GM18873 (cell line): ENCODE measurements around the gene UNK.
"Not testable (repeated sequence)": the region's sequence is repeated elsewhere in the genome, so short reads cannot be mapped to it uniquely, and the experiment has no call there.

Source experiments
- ATAC-seq: cut with Tn5 transposase; IDR thresholded peaks from one replicate; pipeline ENCODE4 v1.9.1; 2021; ENCODE audit warnings: mild to moderate bottlenecking, moderate library complexity, moderate number of reproducible peaks; ENCODE audit not compliant: unreplicated experiment, low FRiP score

The UNK gene

DNA sequence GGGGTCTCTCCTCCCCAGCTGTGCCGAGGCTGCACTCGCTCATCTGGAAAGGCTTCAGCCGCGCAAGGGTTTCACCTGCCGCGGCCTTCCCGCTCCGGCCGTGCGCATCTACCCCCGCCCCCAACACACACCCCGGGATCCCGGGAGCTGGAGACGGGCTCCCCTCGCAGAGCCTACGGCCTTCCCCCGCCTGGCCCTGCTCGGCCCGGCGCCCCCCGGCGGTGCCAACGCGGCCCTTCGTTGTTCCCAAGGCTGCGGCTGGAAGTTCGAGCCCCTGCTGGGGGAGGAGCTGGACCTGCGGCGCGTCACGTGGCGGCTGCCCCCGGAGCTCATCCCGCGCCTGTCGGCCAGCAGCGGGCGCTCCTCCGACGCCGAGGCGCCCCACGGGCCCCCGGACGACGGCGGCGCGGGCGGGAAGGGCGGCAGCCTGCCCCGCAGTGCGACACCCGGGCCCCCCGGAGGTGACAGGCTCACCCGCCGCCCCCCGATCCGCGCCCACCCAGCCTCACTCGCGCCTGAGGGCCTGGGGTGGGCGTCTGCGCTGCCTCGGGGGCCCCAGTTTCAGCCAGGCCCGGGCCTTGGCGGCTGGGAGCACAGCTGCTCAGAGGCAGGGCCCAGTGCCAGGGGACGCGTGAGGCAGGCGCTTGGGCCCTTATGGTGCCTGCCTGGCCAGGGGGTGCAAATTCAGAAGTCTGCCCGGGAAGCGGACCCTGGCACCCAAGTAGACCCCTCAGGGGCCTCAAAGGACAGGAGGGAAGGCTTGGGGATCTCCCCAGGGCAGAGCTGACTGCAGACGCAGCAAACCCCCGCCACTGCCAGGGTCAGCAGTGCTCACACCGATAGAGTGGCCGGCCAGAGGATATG lies 30.9 kb upstream of the UNK start:
- ATAC-seq, result no peak

DNA sequence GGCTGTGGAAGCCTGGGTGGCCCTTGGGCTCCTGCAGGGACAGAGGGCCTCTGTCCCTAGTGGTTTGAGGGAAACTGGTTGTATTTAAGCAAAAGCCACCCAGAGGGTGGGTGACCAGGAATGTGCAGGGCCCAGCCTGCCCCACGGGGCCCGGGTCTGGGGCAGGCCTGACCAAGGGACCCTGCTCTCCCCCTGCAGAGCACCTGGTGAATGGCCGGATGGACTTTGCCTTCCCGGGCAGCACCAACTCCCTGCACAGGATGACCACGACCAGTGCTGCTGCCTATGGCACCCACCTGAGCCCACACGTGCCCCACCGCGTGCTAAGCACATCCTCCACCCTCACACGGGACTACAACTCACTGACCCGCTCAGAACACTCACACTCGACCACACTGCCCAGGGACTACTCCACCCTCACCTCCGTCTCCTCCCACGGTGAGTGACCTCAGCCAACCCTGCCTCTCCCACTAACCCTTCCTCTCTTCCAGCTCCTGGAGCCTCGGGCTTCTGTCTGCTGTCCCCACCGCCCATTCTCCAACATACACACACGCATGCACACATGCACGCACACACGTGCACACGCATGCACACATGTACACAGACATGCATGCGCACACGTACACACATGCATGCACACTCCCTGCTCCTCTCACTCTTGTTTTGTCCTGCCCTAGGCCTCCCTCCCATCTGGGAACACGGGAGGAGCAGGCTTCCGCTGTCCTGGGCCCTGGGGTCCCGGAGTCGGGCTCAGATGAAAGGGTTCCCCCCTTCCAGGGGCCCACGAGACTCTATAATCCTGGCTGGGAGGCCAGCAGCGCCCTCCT lies 30.0 kb upstream of the UNK start:
- no peak for ATAC-seq

DNA sequence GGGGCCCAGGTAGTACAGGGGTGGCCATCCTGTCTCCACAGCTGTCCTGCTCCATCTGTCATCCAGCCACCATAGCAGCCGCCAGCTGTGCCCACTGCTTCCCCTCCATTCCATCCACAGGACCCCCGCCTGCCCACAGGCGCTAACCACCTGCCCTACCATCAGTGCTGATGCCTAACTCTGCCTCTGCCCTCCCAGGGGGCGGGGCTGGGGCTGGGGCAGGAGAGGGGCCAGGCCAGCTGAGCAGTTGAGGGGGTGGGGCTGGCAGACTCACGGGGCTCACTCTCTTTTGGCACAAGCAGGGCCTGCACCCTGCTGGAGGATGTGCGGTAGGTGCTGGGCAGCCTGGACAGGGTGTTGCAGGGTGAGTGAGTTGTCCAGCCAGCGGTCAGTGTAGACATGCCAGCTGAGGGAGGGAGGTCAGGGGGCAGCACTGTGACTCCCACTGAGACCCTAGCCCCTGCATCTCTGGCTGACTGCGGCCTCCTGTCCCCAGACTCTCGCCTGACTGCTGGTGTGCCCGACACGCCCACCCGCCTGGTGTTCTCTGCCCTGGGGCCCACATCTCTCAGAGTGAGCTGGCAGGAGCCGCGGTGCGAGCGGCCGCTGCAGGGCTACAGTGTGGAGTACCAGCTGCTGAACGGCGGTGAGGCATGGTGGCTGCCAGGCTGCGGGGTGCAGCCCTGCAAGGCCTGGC lies 29.3 kb upstream of the UNK start:
- ATAC-seq, result no peak

DNA sequence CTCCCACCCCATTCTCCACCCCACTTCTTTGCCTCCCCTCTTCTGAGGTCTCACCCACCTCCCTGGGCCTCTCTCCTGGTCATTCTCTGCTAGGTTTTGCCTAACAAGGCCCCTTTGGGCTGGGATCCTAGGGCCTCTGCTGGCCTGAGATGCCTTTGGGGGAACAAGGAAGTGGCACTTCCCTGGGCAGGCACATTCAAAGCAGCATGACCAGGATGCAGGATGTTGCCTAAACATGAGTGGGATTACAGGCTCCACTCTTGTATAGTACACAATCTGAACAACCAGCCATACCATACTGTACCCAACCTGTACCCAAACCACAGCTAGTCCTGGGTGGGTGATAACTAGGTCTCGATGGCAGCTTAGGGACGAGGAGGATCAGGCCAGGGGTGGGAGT lies 28.6 kb upstream of the UNK start:
- ATAC-seq, result no peak

DNA sequence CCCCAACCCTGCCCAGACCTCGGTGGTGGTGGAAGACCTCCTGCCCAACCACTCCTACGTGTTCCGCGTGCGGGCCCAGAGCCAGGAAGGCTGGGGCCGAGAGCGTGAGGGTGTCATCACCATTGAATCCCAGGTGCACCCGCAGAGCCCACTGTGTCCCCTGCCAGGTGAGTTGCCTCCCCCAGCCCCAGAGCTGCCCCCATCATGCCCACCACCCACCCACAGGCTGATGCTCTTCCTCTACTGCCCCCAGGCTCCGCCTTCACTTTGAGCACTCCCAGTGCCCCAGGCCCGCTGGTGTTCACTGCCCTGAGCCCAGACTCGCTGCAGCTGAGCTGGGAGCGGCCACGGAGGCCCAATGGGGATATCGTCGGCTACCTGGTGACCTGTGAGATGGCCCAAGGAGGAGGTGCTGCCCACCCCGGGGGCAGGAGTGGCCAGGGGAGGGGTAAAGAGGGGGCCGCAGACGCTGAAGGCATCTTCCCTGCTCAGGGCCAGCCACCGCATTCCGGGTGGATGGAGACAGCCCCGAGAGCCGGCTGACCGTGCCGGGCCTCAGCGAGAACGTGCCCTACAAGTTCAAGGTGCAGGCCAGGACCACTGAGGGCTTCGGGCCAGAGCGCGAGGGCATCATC lies 28.0 kb upstream of the UNK start:
- no peak for ATAC-seq

DNA sequence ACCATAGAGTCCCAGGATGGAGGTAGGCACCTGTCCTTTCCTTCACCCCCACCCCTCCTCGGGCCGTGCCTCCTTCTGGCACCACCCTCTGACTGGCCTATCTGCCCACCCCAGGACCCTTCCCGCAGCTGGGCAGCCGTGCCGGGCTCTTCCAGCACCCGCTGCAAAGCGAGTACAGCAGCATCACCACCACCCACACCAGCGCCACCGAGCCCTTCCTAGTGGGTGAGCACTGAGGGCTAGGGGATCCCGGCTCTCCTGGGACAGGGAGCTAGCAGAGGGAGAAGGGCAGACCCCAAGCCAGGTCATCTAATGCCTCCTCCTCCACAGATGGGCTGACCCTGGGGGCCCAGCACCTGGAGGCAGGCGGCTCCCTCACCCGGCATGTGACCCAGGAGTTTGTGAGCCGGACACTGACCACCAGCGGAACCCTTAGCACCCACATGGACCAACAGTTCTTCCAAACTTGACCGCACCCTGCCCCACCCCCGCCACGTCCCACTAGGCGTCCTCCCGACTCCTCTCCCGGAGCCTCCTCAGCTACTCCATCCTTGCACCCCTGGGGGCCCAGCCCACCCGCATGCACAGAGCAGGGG lies 27.4 kb upstream of the UNK start:
- ATAC-seq, result no peak

DNA sequence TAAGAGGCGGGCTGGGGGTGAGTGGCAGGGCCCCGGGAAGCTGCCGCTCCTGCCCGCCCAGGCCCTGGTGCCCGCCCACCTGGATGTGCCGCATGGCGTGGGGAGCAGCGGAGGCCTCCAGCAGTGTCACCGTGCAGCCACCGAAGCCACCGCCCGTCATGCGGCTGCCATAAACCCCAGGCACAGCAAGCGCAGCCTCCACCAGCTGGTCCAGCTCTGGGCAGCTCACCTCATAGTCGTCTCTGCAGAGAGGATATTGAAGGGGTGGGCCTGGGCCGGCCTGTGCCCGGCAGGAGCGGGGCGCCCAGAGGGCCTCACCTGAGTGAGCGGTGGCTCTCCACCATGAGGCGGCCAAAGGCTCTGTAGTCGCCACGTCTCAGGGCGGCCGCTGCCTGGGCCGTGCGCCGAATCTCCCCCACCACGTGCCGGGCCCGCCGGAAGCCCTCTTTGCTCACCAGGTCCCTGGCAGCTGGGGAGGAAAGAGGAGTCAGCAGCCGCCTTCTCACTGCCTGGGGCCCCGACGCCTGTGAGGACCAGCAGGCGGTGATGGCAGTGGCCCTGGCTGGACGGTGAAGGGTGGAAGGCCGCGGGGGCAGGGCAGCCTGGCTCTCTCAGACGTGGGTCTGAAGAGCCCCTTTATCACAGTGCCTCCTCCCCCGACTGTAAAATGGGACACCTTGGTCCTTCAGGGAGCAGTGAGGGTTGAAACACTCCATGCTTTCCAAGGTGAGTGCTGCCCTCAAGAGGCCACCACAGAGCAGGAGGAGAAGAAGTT lies 26.3 kb upstream of the UNK start:
- ATAC-seq, result no peak

DNA sequence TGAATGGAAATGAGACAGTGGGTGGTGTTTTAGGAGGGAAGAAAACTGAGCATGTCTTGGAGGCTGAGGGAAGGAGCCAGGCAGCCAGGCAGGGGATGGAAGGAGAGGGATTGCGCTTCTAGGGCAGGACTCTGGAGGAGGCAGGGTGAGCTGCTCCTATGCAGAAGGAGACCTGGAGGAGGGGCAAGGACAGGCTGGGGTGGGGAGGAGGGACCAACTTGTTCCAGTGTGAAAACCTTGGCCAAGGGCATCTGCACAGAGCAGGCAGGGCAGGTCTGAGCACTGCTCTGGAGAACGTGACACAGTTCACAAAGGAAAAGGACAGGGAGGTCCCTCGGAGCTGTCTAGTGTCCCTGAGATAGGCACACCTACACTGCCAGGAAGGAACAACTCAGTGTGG lies 25.1 kb upstream of the UNK start:
- no peak for ATAC-seq

DNA sequence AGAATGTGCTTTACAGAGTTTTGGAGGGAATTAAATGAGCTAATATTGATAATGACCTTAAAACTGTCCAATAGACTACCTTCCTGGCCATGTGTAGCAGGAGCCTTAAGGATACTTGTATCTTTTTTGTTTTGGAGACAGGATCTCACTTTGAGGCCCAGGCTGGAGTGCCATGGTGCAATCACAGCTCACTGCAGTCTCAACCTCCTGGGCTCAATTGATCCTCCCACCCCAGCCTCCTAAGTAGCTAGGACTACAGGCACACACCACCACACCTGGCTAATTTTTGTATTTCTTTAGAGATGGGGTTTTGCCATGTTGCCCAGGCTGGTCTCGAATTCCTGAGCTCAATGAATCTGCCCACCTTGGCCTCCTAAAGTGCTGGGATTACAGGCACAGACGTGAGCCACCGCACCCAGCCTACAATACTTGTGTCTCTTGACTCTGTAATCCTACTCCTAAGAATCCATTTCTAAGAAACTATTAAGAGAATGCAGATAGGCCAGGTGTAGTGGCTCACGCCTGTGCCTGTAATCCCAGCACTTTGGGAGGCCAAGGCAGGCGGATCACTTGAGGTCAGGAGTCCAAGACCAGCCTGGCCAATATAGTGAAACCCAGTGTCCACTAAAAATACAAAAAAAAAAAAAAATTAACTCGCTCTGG lies 24.5 kb upstream of the UNK start:
- ATAC-seq, result not testable (repeated sequence)

DNA sequence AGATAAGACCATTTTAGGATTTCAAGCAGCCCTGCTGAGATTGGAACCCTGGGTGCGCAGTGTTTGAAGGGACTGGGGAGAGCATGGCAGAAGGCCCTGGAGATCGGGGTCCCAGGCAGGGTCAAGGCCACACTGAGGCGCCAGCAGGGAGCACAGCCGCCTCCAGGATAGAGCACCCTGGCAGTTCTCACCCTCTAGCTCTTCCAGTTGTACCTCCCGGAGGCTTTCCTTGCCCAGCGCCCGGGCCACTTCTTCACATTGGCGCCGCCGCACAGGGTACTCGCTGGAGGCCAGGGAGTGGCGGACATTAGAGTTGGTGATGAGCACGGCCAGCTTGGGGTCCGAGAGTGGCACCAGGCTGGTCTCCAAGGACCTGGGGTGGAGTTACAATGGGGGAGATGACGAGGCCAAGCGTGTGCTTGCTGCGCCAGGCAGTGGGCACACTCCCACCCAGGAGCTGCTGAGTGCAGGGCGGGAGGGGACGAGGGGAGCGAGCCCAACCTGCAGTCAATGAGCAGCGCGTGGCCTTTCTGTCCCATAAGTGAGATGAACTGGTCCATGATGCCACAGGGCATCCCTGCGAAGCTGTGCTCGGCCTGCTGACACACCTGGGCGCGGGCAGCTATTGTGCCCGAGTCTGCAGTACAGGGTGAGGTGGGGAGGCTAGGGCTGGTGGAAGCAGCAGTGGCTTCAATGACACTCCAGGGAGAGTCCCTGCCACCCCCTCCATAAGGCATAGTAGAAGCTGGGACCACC lies 21.9 kb upstream of the UNK start:
- ATAC-seq, result no peak

DNA sequence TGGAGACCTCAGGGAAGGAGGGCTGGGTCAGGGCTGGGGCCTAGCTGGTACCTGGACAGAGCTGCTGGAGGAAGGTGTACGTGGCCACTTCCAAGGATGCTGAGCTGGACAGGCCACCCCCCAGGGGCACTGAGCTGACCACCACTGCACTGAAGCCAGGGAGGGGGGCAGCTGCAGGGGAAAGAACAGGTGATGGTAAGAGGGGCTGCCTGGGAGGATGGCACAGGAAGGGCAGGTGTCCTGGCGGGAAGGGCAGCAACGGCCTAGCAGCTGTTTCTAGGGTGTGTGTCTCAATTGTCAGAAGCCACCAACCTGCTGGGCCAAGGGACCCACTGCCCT lies 21.4 kb upstream of the UNK start:
- no peak for ATAC-seq

DNA sequence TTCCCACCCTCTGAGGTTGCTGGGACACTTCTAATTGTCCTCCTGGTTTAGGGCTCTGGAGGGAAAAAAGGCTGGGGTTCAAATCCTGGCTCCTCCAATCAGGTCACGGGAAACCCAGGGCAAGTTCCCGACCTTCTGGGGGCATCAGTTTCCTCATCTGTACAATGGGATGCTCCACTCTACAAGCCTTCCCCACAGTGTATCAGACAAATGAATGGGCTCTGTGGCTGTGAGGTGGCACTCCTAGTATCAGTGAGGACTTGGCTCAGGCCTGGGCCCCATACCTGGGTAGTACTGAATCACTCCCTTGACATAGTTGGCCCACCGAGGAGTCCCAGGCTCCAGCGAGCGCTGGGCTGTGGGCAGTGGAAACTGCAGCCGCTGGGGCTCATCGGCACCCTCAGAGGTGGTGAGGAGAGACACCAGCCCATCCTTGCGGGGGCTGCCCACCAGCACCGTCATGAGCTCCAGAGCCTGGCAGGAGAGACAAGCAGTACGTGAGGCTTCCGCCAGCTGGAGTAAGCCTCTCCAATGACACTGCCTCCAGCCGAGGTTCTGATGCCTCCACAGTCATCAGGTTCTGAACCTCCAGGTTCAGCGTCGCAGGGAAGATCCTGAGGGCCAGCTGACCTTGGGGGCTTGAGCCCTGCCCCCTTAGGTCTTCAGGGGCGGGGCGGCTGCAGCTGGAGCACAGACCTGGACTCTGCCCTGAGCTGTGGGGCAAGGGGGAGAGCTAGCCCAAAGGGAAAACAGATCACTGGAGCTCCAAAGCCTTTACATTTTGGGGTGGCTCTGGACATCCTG lies 20.8 kb upstream of the UNK start:
- no peak for ATAC-seq

DNA sequence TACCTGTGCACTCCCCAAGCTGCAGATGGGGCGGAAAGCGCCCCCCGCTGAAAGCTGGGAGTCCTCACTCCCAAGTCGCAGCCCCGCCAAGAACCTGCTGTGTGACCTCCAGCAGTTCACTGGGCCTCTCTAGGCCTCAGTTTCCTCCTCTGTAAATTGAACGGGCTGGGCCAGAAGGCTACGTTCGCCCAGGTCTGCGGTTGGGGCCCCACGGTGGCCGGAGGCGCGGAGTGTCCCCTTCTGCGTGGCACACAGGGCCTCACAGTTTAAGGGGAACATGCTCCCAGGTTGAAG lies 20.2 kb upstream of the UNK start:
- ATAC-seq, result no peak

DNA sequence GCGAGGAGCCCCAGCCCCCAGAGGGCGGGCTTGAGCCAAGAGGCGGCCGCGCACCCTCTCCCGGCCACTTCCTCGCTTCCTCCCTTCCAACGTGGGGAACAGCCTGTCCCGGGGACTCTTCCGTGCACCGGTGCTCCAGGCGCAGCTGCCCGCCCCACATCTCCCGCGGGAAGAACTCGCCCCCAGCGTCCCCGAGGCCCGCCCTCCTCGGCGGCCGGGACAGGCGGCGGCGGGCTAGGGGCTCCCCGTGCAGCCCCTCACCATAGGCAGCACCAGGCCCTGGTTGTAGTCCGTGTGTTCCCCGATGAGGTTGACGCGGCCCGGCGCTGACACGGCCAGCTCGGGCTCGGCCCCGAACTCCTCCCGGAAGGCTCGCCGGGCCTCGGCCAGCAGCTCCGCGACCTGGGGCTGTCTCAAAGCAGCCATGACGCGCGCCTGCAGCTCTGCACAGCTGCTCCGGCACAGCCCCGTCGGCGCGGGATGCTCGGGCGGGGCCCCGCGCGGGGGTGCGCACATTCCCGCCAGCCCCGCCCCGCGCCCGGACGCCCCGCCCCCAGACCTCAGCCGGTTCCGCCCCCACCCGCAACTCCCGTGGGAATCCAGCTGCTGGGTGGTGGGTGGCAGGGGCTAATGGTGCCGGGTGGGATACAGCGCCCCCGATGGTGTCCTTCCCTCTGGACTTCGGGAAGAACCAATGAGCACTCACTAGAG lies 19.7 kb upstream of the UNK start, which contains the start of gene GALK1:
Gene GALK1 (minus strand): TSS at position 482 of the 711 bp plus-strand sequence. CDS start 56 bp downstream, at position 426.
- no peak for ATAC-seq

DNA sequence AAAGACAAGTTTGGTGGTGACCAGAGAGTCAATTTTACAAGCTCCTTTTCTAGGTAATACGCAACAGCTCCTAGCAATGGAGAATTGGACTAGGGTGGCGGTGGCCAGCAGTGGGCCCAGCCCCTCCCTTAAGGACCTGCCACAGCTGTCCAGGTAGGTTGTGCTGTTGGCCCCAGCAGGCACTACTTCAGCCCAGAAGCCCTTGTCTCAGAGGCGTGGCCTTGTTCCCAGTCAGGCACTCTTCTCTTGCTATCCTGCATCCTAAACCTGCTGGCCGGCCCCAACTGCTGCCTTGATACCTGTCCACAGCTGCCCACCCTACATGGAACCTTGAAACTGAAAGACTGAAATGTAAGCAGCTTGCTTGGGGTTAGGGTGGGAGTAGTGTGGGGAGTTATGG lies 18.6 kb upstream of the UNK start:
- ATAC-seq, result no peak

DNA sequence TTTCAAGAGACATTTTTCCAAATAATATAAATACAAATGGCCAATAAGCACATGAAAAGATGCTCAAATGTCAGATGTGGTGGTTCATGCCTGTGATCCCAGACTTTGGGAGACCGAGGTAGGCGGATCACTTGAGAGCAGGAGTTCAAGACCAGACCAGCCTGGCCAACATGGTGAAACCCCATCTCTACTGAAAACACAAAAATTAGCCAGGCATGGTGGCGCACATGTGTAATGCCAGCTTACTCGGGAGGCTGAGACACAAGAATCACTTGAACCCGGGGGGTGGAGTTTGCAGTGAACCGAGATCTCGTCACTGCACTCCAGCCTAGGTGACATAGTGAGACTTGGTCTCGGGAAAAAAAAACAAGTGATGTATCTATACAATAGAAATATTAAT lies 16.7 kb upstream of the UNK start:
- no peak for ATAC-seq

DNA sequence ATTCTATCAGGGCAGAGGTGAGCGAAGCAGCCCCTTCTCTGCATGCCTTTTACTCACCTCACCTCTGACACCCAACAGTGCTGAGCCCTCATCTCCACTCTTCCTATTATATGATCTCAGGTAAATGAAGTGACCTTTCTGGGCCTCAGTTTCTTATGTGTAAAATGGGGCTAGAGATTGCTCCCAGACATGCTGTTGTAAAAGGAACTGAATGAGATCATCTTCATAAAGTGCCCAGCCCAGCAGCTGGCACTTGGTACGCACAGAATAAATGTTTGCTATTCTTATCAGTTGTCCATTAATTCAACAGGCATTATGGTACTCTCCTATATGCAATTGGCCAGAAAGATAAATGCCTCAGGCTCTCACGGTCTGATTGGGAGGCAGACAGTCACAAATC lies 15.1 kb upstream of the UNK start:
- ATAC-seq, result no peak
